ENCODE measurements around the gene PLEKHA7. TPM values are rescaled to one million over a fixed set of nuclear protein-coding genes. Genes with fewer than 3 reads are reported as not detected.

Gene PLEKHA7
- total RNA-seq, 4 donors from 2014 or later: 0.72 to 3.6 (median 2.2) TPM

GRCh38 chr11:16774936-16775613, 239.1 kb downstream of the PLEKHA7 start:
- Histone ChIP-seq H3K9me3 (no peaks in the 10 kb centered on the region), H3K27ac (no peak overlapping the region), H3K4me3 (no peak overlapping the region), H3K36me3 (no peaks in the 10 kb centered on the region), H3K27me3 (no peaks in the 10 kb centered on the region), H3K4me1 (peaks cover 0 to 4% of the 10 kb centered on the region in 2 donors)
- DNase-seq (no peak), ATAC-seq (no peak)
- in situ Hi-C loops (cut with MboI; ENCODE audit: low sequenced_read_pairs in 4 of 4): no loop called here
- intact Hi-C loops (cut with DNase I; ENCODE audit: low total_unique reads): no loop called here
- TF ChIP-seq POLR2A (IDR thresholded peaks at IDR 0.05): no peak
- TF ChIP-seq, protein P1, sequence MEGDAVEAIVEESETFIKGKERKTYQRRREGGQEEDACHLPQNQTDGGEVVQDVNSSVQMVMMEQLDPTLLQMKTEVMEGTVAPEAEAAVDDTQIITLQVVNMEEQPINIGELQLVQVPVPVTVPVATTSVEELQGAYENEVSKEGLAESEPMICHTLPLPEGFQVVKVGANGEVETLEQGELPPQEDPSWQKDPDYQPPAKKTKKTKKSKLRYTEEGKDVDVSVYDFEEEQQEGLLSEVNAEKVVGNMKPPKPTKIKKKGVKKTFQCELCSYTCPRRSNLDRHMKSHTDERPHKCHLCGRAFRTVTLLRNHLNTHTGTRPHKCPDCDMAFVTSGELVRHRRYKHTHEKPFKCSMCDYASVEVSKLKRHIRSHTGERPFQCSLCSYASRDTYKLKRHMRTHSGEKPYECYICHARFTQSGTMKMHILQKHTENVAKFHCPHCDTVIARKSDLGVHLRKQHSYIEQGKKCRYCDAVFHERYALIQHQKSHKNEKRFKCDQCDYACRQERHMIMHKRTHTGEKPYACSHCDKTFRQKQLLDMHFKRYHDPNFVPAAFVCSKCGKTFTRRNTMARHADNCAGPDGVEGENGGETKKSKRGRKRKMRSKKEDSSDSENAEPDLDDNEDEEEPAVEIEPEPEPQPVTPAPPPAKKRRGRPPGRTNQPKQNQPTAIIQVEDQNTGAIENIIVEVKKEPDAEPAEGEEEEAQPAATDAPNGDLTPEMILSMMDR (IDR thresholded peaks at IDR 0.05 in 4 of 5, conservative IDR thresholded peaks at IDR 0.05 in 1 of 5): no peak

DNA sequence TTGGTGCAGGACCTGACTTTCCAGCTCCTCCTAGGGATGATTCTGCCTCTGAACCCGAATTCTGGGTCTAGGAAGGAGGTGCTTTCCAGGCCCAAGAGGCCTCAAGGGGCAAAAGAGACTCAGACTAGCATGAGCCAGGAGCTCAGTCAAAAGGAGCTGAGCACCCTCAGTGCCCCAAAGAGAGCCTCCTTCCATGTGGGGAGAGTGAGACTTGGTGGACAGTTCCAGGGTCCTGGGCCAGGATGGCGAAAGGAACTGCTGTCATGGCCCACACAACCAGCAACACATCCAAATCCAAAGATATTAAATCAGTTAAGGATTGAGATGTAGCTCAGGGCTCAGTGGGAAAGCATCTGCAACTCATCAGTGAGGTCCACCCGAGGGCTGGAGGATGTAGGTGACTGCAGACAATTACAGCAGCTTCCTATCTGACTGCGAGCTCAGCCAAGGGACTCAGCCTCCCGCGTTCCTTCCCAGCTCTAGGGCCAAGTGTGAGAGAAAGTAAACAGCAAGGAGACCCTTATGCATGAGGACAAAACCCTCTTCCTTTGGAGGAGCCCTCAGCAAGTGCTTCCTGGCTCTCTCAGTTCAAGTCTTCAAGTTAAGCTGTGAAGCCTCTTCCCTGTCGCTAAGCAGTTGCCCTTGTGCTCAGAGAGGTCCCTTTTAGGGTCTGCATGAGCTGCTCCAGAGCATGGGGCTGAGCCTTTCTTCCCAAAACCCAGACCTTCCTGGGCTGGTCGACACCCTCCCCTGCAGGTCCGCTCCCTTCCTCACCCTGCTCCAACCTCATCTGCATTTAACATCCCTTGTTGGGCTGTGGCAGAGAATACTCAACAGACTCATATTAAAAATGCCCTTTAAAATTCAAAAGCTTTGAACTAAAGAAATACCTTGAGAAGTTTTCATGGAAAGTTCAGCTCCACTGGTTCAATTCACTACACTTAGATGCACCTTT, 240.0 kb downstream of the PLEKHA7 start:
- no peak for DNase-seq
- Histone ChIP-seq H3K27me3 (no peaks in the 10 kb centered on the region), H3K36me3 (no peaks in the 10 kb centered on the region), H3K4me1 (peaks cover 0 to 4% of the 10 kb centered on the region in 2 donors), H3K4me3 (no peak overlapping the region), H3K9me3 (no peaks in the 10 kb centered on the region), H3K27ac (no peak overlapping the region)
- in situ Hi-C loops (cut with MboI; ENCODE audit: low sequenced_read_pairs in 4 of 4) (no loop called here), intact Hi-C loops (cut with DNase I; ENCODE audit: low total_unique reads) (no loop called here)
- TF ChIP-seq, protein P1 (IDR thresholded peaks at IDR 0.05 in 4 of 5, conservative IDR thresholded peaks at IDR 0.05 in 1 of 5): no peak
- TF ChIP-seq POLR2A (IDR thresholded peaks at IDR 0.05): no peak
- ATAC-seq: no peak

- Histone ChIP-seq H3K4me1 (peaks cover 0 to 4% of the 10 kb centered on the region in 2 donors), H3K27me3 (no peaks in the 10 kb centered on the region), H3K36me3 (no peaks in the 10 kb centered on the region), H3K9me3 (no peaks in the 10 kb centered on the region), H3K27ac (no peak overlapping the region), H3K4me3 (no peak overlapping the region)
- in situ Hi-C loops (cut with MboI; ENCODE audit: low sequenced_read_pairs in 4 of 4): no loop called here
- ATAC-seq (no peak), DNase-seq (no peak)
- TF ChIP-seq POLR2A (IDR thresholded peaks at IDR 0.05): no peak
- TF ChIP-seq, protein P1 (IDR thresholded peaks at IDR 0.05 in 4 of 5, conservative IDR thresholded peaks at IDR 0.05 in 1 of 5): no peak
- intact Hi-C loops (cut with DNase I; ENCODE audit: low total_unique reads): no loop called here
These were observed 242.1 kb downstream of the PLEKHA7 start for GRCh38 chr11:16772141-16772512.

DNA sequence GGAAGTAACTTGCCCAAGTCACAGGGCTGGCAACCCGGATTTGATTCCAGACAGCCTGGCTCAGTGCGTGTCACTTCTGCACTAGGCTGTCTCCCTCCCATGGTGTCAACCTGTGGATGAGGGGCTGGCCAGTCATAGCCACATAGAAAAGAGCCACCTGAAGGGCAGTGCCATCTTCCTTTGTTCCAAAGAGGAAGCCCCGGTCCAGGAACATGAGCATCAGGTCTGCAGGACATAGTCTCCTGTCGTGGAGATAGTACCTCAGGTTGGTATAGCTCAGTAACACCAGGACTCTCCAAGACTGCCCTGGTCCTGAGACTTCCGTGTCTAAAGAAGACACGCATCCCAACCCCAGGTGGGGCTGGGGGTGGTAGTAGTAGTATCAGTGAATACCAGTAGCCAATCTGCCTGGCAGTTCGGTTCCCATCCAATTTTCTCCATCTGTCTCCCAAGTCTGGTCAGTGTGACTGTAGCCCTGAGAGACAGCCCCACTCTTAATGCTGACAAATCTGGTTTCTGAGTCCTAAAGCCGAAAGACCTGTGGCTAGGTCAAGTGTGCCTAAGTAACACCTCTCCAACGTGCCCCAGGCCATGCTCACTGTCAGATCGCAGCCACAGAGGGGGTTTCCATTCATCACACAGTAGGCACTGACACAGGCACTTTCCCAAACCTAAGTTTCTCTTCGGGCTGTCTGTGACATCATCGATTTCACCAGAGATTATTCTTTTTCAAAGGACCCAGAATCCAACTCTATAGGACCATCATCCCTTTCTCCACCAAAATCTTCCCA, 242.7 kb downstream of the PLEKHA7 start:
- in situ Hi-C loops (cut with MboI; ENCODE audit: low sequenced_read_pairs in 4 of 4): no loop called here
- TF ChIP-seq, protein P1 (IDR thresholded peaks at IDR 0.05 in 4 of 5, conservative IDR thresholded peaks at IDR 0.05 in 1 of 5): no peak
- TF ChIP-seq POLR2A (IDR thresholded peaks at IDR 0.05): no peak
- no peaks in the 10 kb centered on the region for H3K27me3 ChIP-seq
- no peak overlapping the region for H3K4me3 ChIP-seq
- no peak overlapping the region for H3K27ac ChIP-seq
- ATAC-seq: no peak
- no peak for DNase-seq
- no peaks in the 10 kb centered on the region for H3K4me1 ChIP-seq
- H3K9me3 ChIP-seq: no peaks in the 10 kb centered on the region
- H3K36me3 ChIP-seq: no peaks in the 10 kb centered on the region
- intact Hi-C loops (cut with DNase I; ENCODE audit: low total_unique reads): no loop called here
